ENCODE measurements around the gene DYNLT5.

DYNLT5 gene

DNA sequence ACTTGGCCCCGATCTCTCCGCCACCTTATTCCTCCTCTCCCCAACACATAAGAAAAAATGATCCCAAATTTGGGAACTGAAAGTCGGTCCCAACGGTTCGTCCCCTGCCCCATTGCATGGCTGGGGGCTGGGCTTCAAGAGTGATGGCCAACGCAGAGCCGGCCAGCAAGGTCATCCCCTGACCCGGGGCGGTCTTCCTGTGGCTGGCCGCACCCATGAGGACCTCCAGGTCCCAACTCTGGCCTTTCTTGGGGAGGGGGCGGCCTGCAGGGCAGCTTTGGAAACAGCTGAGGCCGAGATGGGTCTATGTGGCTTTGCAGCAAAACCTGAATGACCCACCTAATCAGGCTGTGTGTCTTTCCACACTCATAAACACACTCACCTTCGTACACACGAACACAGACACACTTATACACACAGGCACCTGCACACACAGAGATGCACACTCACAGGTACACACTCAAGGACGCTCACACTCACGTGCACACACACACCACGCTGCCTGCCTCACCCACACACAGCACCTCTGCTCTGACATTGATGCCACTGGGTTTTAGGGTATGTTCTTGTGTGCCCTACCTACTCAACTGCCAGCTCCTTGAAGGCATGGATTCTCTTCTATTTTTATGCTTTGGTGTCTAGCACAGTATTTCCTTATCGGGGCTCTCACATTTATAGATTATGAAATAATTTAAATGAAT is 562 bp downstream of the DYNLT5 start:
- ChIA-PET POLR2A (no interaction called here), CTCF (interaction anchor here (0.5 to 1.2 kb wide), 3 partner anchors 9 to 510 kb away, joined by 3 to 6 read pairs (median 5); no protein-coding TSS in a partner anchor)
- Histone ChIP-seq H3K4me1 (ENCODE audit: control insufficient read depth, insufficient read depth, low read length) (no peaks in the 10 kb centered on the region), H3K9me3 (ENCODE audit: control insufficient read depth, insufficient read depth, low read depth, low read length) (no peaks in the 10 kb centered on the region), H3K36me3 (ENCODE audit: control insufficient read depth in 2 of 2, insufficient read depth in 1 of 2, low read length in 2 of 2) (no peaks in the 10 kb centered on the region), H3K4me3 (ENCODE audit: low read depth, low read length) (no peak overlapping the region), H3K27ac (ENCODE audit: extremely low read depth, low read depth, low read length) (no peak overlapping the region)
- TF ChIP-seq PRDM1 (tag by site-specific recombination; IDR thresholded peaks at IDR 0.05) (no peak), ZNF155 (tag by site-specific recombination; IDR thresholded peaks at IDR 0.05) (no peak), ZNF521 (tag by site-specific recombination; IDR thresholded peaks at IDR 0.05) (no peak), ZNF571 (tag by site-specific recombination; IDR thresholded peaks at IDR 0.05) (no peak), ZFP69B (tag by site-specific recombination; IDR thresholded peaks at IDR 0.05) (no peak), ZNF121 (tag by site-specific recombination; IDR thresholded peaks at IDR 0.05) (no peak), ZNF473 (tag by site-specific recombination; IDR thresholded peaks at IDR 0.05) (no peak), ZBTB21 (tag by site-specific recombination; IDR thresholded peaks at IDR 0.05) (no peak)
- TF ChIP-seq, protein P1, sequence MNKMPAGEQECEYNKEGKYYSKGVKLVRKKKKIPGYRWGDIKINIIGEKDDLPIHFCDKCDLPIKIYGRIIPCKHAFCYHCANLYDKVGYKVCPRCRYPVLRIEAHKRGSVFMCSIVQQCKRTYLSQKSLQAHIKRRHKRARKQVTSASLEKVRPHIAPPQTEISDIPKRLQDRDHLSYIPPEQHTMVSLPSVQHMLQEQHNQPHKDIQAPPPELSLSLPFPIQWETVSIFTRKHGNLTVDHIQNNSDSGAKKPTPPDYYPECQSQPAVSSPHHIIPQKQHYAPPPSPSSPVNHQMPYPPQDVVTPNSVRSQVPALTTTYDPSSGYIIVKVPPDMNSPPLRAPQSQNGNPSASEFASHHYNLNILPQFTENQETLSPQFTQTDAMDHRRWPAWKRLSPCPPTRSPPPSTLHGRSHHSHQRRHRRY (tag by site-specific recombination; IDR thresholded peaks at IDR 0.05) = no peak
- TF ChIP-seq, protein P2, sequence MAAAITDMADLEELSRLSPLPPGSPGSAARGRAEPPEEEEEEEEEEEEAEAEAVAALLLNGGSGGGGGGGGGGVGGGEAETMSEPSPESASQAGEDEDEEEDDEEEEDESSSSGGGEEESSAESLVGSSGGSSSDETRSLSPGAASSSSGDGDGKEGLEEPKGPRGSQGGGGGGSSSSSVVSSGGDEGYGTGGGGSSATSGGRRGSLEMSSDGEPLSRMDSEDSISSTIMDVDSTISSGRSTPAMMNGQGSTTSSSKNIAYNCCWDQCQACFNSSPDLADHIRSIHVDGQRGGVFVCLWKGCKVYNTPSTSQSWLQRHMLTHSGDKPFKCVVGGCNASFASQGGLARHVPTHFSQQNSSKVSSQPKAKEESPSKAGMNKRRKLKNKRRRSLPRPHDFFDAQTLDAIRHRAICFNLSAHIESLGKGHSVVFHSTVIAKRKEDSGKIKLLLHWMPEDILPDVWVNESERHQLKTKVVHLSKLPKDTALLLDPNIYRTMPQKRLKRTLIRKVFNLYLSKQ (tag by site-specific recombination; IDR thresholded peaks at IDR 0.05; ENCODE audit: borderline replicate concordance) = no peak

DNA sequence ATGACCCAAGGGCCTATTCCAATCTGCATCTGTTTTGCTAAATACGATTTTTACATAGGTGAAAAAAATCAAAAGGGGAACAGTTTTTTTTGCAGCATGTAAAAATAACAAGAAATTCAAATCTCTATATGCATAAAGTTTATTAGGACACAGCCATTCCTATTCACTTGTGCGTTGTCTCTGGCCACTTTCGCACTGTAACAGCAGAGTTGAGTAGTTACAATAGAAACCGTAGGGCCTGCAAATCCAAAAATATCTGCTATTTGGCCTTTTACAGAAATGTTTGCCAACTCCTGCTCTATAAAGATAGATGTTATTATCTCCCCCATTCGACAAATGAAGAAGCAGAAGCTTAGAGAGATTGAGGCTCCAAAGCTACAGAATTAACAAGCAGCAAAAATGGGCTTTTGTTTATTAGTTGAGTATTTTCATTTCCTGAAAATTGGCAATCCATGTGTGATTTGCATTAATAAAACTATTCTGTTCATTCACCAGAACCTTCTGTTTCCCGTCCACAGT is 5.5 kb downstream of the DYNLT5 start:
- POLR2A ChIA-PET = no interaction called here
- Histone ChIP-seq H3K4me1 (ENCODE audit: control insufficient read depth, insufficient read depth, low read length) (no peaks in the 10 kb centered on the region), H3K36me3 (ENCODE audit: control insufficient read depth in 2 of 2, insufficient read depth in 1 of 2, low read length in 2 of 2) (no peaks in the 10 kb centered on the region), H3K4me3 (ENCODE audit: low read depth, low read length) (no peak overlapping the region), H3K9me3 (ENCODE audit: control insufficient read depth, insufficient read depth, low read depth, low read length) (no peaks in the 10 kb centered on the region), H3K27ac (ENCODE audit: extremely low read depth, low read depth, low read length) (no peak overlapping the region)
- CTCF ChIA-PET = interaction anchor here (0.5 to 1.1 kb wide), 5 partner anchors 20 to 454 kb away, joined by 3 to 6 read pairs (median 3); partner anchors contain the start of gene SLC35D1
- TF ChIP-seq GLIS2 (tag by site-specific recombination; IDR thresholded peaks at IDR 0.05) (no peak), MYNN (tag by site-specific recombination; IDR thresholded peaks at IDR 0.05; ENCODE audit: borderline replicate concordance) (no peak), ZSCAN16 (tag by site-specific recombination; IDR thresholded peaks at IDR 0.05) (no peak), ZNF2 (tag by site-specific recombination; IDR thresholded peaks at IDR 0.05) (no peak), BCL11A (tag by site-specific recombination; IDR thresholded peaks at IDR 0.05; ENCODE audit: low read depth) (no peak), ZNF76 (tag by site-specific recombination; IDR thresholded peaks at IDR 0.05; ENCODE audit: borderline replicate concordance, low read depth) (no peak), ZNF785 (tag by site-specific recombination; IDR thresholded peaks at IDR 0.05) (no peak), ZNF174 (tag by site-specific recombination; IDR thresholded peaks at IDR 0.05) (no peak), ZNF324 (tag by site-specific recombination; IDR thresholded peaks at IDR 0.05) (no peak), ZNF221 (tag by site-specific recombination; IDR thresholded peaks at IDR 0.05; ENCODE audit: borderline replicate concordance) (no peak), ZNF416 (tag by site-specific recombination; IDR thresholded peaks at IDR 0.05) (no peak), OSR2 (tag by site-specific recombination; IDR thresholded peaks at IDR 0.05) (no peak), ZNF311 (tag by site-specific recombination; IDR thresholded peaks at IDR 0.05; ENCODE audit: borderline replicate concordance) (no peak)
- TF ChIP-seq, protein P3, sequence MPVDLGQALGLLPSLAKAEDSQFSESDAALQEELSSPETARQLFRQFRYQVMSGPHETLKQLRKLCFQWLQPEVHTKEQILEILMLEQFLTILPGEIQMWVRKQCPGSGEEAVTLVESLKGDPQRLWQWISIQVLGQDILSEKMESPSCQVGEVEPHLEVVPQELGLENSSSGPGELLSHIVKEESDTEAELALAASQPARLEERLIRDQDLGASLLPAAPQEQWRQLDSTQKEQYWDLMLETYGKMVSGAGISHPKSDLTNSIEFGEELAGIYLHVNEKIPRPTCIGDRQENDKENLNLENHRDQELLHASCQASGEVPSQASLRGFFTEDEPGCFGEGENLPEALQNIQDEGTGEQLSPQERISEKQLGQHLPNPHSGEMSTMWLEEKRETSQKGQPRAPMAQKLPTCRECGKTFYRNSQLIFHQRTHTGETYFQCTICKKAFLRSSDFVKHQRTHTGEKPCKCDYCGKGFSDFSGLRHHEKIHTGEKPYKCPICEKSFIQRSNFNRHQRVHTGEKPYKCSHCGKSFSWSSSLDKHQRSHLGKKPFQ (tag by site-specific recombination; IDR thresholded peaks at IDR 0.05) = no peak
- TF ChIP-seq, protein P4, sequence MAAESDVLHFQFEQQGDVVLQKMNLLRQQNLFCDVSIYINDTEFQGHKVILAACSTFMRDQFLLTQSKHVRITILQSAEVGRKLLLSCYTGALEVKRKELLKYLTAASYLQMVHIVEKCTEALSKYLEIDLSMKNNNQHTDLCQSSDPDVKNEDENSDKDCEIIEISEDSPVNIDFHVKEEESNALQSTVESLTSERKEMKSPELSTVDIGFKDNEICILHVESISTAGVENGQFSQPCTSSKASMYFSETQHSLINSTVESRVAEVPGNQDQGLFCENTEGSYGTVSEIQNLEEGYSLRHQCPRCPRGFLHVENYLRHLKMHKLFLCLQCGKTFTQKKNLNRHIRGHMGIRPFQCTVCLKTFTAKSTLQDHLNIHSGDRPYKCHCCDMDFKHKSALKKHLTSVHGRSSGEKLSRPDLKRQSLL (tag by site-specific recombination; IDR thresholded peaks at IDR 0.05) = no peak

Data from HEK293 (cell line).